AG20443 (cell line): ENCODE data around the gene ACAP2.
"Not testable (repeated sequence)": the region's sequence is repeated elsewhere in the genome, so short reads cannot be mapped to it uniquely, and the experiment has no call there.

Source experiments
- DNase-seq: peaks from one replicate; pipeline ENCODE4 v3.0.0; 2012; ENCODE audit warnings: low spot score, mixed read lengths

ACAP2 gene

DNA sequence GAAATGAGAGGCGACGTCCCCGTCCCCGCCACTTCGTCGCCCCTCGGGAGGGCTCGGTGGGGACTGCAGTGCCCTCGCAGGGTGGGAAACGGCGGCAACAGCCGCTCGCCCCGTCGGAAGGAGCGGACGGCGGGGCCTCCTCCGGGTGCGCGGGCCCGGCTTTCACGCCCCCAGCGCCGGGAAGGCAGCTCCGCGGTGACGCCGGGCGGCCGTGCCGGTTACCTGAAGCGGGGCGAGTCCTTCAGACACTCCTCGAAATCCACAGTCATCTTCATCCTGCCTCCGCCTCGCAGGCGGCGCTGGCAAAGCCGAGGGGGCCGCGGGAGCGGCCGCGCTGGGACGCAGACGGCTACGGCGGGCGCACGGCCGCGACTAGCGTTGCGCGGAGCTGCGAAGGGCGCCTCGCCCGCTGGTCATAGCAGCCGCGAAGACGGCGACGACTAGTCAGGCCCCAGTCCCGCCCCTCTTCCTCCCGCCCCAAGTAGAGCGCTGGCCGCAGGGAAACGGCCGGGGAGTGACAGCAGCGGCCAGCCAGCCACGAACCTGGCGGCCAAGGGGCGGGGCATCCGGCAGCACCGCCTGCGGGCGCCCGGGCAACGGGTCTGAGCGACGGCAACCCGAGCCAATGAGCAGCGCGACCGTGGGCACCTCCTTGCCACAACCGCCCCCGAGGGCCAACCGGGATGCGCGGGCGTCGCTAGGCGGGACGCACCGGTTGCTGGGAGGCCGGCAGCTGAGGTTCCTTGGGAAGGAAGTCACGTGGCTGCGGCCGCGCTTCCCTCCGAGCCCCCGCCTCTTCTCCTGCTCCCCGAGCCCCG, at the start of gene ACAP2:
TSS of gene ACAP2 (minus strand) at position 448 of the 818 bp plus-strand sequence. CDS start at position 275, 173 bp downstream.
- peak; percentile 100 for DNase-seq

DNA sequence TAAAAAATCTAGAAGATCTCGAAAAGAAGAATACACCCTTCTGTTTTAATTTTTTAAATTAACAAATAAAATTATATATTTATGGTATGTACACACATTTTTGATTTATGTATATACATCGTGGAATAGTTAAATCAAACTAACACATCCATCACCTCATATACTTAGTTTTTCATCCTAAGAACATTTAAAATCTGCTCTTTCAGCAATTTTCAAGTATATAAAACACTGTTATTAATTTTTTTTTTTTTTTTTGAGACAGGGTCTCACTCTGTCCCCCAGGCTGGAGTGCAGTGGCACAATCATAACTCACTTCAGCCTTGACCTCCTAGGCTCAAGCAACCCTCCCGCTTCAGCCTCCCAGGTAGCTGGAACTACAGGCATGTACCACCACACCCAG, 32.8 kb upstream of the ACAP2 start:
- no peak for DNase-seq

DNA sequence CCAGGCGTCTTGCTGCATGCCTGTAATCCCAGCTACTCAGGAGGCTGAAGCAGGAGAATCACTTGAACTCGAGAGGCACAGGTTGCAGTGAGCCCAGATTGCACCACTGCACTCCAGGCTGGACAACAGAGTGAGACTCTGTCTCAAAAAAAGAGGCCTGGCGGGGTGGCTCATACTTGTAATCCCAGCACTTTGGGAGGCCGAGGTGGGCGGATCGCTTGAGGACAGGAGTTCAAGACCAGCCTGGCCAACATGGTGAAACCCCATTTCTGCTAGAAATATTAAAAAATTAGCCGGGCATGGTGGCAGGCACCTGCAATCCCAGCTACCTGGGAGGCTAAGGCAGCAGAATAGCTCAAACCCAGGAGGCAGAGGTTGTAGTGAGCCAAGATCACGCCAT, 32.3 kb upstream of the ACAP2 start:
- not testable (repeated sequence) for DNase-seq

DNA sequence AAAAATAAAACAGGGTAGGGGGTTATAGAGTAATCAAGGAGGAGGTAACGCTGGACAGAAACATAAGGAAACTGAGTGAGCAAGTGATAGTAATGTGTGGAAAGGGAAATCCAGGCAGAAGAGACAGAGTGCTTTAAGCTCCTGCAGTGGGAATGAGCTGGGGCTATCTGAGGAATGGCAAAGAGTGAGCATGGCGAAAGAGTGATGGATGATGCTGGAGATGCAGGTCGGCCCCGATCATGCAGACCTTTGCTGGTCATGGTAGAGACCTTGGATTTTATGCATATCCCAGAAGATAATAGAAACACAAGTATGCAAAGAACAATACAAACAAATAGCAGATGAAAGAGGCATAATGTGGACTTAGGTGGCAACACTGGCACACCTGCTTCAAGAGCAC, 26.0 kb upstream of the ACAP2 start:
- no peak for DNase-seq

- no peak for DNase-seq
Observed at GRCh38 chr3:195468391-195468776, 25.6 kb upstream of the ACAP2 start.

DNA sequence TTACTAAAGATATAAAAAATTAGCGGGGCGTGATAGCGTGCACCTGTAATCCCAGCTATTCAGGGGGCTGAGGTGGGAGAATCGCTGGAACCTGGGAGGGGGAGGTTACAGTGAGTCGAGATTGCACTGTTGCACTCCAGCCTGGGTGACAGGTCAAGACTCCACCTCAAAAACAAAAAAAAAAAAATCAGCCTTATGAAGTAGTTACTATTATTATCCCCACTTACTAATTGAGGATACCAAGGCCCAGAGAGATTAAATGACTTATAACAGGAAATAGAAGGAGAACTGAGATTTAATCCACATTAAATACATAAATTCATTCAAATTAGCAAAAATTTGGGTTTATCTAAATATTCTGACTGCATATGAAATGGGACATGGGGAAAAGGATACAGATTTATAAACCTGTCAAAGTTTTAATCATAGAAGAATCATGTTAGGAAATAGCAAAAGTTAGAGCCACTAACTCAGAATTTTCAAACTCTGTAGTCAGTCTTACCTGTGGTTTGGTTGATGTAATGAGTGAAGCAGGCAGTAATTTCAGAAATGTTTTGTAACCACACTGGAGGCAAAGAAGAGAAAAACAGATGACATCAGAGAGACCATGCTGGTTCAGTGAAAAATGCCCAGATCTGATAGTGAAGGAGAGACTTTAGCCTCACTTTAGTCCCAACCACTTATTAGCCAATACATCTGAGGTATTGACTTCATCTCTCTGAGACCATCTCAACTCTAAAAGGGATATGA, 25.0 kb upstream of the ACAP2 start:
- DNase-seq, result peak; percentile 51

DNA sequence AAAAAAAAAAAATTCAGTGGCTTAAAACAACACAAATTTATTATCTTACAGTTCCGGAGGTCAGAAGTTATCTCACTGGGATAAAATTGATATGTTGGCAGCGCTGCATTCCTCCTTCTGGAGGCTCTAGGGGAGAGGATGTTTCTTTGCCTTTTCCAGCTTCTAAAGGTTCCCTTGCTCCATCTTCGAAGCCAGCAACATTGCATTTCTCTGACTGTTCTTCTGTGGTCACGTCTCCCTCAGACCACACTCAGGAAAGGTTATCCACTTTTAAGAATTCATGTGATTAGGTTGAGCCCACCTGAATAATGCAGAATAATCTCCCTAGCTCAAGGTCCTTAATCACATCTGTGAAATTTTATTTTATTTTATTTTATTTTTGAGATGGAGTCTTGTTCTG, 23.4 kb upstream of the ACAP2 start:
- no peak for DNase-seq

- not testable (repeated sequence) for DNase-seq
Observed at GRCh38 chr3:195462922-195463321, 20.1 kb upstream of the ACAP2 start.

DNA sequence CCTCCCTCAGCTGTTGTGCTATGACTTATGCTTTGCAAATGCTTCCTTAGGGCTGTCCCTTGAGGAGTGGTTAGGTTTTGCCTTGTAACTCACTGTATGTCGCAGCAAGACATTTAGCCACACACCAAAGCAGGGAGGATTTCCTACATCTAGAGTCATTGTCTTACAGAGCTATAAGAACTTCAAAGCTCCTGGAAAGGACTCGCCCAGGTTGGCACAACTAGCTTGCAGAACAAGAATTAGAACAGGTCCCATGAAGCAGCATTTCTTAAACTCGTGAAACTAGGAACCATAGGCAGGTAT, 19.4 kb upstream of the ACAP2 start:
- DNase-seq, result no peak

GRCh38 chr3:195461594-195462307, 18.9 kb upstream of the ACAP2 start:
- DNase-seq, result no peak

- no peak for DNase-seq
Observed at GRCh38 chr3:195460091-195460713, 17.4 kb upstream of the ACAP2 start.

DNA sequence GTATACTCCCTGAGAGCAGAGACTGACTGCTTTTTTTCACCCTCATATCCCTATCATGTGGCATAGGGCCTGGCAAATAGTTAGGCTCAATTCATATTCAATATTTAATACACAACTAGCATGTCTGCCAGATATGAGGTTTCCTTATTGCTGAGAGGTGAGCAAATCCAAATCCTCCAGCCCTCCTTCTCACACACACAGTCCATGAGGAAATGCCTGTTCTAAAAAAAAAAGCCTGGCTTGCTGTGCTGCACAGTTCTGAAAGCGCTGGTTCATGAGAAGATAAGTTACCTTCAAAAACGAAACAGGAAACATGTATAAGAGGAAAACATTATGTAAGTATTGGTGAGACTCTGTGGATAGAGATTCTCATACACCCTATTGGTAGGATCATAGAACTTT, 15.5 kb upstream of the ACAP2 start:
- no peak for DNase-seq

DNA sequence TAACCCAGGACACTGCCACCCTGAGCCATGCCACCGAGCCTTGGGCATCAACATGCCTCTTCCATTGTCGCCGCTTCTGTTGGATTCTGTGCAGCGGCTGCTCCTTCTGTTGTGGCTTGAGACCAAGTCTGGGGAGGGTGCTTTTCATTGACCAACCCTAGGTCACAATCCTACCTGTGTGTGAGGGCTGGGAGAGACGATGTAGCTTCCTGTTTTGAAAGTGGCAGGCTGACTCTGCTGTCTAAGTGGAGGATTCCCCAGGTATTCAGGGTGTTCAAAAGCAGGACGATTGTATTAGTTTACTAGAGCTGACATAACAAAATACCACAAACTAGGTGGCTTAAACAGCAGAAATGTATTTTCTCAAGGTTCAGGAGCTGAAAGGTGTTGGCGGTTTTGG, 13.0 kb upstream of the ACAP2 start:
- DNase-seq, result no peak

DNA sequence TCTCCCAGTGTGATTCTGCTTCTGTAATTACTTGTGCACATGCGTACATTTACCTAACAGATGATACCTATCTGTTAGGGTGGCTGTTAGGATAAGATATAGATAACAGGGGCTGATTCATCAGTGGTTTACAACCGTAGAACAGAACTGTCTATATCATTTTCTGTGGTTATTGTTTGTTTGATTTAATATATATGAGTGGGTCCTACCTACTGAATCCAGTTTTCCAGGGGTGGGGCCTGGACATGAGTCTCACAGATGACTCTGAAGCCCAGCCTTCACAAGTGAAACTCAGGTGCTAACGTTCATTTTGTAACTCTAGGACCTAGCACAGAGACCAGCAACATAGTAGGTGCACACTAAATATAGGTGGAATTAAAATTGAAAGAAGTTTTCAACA, 10.4 kb upstream of the ACAP2 start:
- no peak for DNase-seq

- no peak for DNase-seq
Observed at GRCh38 chr3:195451373-195452015, 8.7 kb upstream of the ACAP2 start.

- DNase-seq, result peak; percentile 62
Observed at GRCh38 chr3:195450731-195451229, 8.0 kb upstream of the ACAP2 start.

DNA sequence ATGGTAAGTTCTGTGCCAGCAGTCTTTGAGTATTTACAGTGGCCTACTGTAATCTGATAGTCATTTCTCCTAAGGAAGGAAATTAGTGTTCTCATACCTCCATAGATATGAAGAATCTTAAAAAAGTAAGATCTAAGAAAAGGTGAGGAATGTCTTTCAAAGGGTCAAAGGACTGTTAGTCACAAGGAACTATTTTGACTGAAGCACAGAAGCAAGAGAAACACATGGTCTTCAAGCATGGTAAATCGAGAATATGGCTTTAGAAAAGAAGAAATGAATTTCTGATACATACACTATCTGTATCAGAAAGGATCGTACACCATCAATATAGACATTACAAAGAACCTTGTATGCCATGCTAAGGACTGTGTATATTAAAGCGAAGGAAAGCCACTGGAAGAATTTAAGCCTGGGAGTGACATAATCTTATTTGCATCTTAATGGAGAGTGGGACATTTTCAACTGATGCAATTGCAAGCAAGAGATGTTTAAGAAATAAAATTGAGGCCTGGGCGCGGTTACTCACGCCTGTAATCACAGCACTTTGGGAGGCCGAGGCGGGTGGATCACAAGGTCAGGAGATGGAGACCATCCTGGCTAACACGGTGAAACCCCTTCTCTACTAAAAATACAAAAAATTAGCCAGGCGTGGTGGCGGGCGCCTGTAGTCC, 5.5 kb upstream of the ACAP2 start:
- DNase-seq, result no peak

GRCh38 chr3:195447201-195447600, 4.4 kb upstream of the ACAP2 start:
- no peak for DNase-seq

DNA sequence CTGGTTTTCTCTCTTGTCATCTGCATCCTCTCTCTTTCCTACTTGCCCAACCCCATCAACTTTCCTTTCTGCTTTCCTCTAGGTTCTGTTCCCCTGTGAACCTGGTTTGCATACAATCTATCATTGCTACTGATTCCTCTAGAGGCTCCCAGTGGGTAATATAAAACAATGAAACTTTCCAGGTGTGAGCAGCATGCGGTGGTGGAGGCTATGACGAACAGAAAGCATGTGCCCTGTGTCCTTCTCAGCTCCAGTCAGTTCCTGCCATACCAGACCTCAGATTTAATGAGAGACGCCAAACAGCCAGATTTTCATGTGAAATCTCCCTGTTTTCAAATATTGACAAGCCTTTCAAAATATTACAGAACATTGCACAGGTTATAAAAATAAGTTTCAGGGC, 3.5 kb upstream of the ACAP2 start:
- DNase-seq, result no peak

- DNase-seq, result no peak
Observed at GRCh38 chr3:195445885-195446284, 3.1 kb upstream of the ACAP2 start.

- no peak for DNase-seq
Observed at GRCh38 chr3:195443391-195443989, 670 bp upstream of the ACAP2 start.
